HG03571 (cell line): ENCODE results near the gene AKR1C1.
"Not testable (repeated sequence)": the region's sequence is repeated elsewhere in the genome, so short reads cannot be mapped to it uniquely, and the experiment has no call there.

Experiments
- ATAC-seq: cut with Tn5 transposase; IDR thresholded peaks from one replicate; pipeline ENCODE4 v1.9.1; 2021; ENCODE audit not compliant: unreplicated experiment

Gene AKR1C1

GRCh38 chr10:4947039-4947634, 16.1 kb upstream of the AKR1C1 start:
- ATAC-seq = no peak

- ATAC-seq = no peak
These were observed 15.3 kb upstream of the AKR1C1 start for GRCh38 chr10:4947635-4948596.

- ATAC-seq = not testable (repeated sequence)
These were observed 11.6 kb upstream of the AKR1C1 start for GRCh38 chr10:4951512-4952162.

GRCh38 chr10:4953405-4953804, 9.8 kb upstream of the AKR1C1 start:
- ATAC-seq = no peak

- ATAC-seq = not testable (repeated sequence)
These were observed 7.1 kb upstream of the AKR1C1 start for GRCh38 chr10:4956088-4956487.

GRCh38 chr10:4956955-4957645, 6.1 kb upstream of the AKR1C1 start:
- not testable (repeated sequence) for ATAC-seq

- ATAC-seq = not testable (repeated sequence)
These were observed 1.7 kb upstream of the AKR1C1 start for GRCh38 chr10:4961558-4961957.

- not testable (repeated sequence) for ATAC-seq
These were observed 907 bp upstream of the AKR1C1 start for GRCh38 chr10:4962308-4962707.

GRCh38 chr10:4963815-4964154, 570 bp downstream of the AKR1C1 start:
- ATAC-seq = not testable (repeated sequence)

- not testable (repeated sequence) for ATAC-seq
These were observed 2.5 kb downstream of the AKR1C1 start for GRCh38 chr10:4965763-4966162.

GRCh38 chr10:4967189-4967588, 4.0 kb downstream of the AKR1C1 start:
- not testable (repeated sequence) for ATAC-seq

GRCh38 chr10:4969289-4969688, 6.1 kb downstream of the AKR1C1 start:
- not testable (repeated sequence) for ATAC-seq

GRCh38 chr10:4970362-4970761, 7.1 kb downstream of the AKR1C1 start:
- not testable (repeated sequence) for ATAC-seq

- not testable (repeated sequence) for ATAC-seq
These were observed 9.3 kb downstream of the AKR1C1 start for GRCh38 chr10:4972369-4973142.

GRCh38 chr10:4973294-4973693, 10.1 kb downstream of the AKR1C1 start:
- ATAC-seq = not testable (repeated sequence)

- ATAC-seq = not testable (repeated sequence)
These were observed 11.2 kb downstream of the AKR1C1 start for GRCh38 chr10:4974400-4974799.

GRCh38 chr10:4977025-4977424, 13.8 kb downstream of the AKR1C1 start:
- ATAC-seq = no peak

GRCh38 chr10:4978870-4979269, 15.7 kb downstream of the AKR1C1 start:
- no peak for ATAC-seq

GRCh38 chr10:4980793-4981192, 17.6 kb downstream of the AKR1C1 start:
- ATAC-seq = no peak

GRCh38 chr10:4981722-4982471, 18.7 kb downstream of the AKR1C1 start:
- no peak for ATAC-seq
